Posterior cingulate gyrus (tissue), 11 donors: Measurements from ENCODE around the gene STX3.
"Not testable (repeated sequence)": the region's sequence is repeated elsewhere in the genome, so short reads cannot be mapped to it uniquely, and the experiment has no call there.

ENCODE experiments used
- DNase-seq, 10 donors: peaks; one replicate each; pipeline versions ENCODE4 v3.0.0 to v3.0.0-alpha.2; 2020 to 2021; ENCODE audit warnings: mixed read lengths in 3 of 10
- intact Hi-C: fragments of 100-400 bp; cut with DNase I; formaldehyde crosslinking; loops from one replicate; pipeline ENCODE4 v1.15.1; 2023

The STX3 gene

DNA sequence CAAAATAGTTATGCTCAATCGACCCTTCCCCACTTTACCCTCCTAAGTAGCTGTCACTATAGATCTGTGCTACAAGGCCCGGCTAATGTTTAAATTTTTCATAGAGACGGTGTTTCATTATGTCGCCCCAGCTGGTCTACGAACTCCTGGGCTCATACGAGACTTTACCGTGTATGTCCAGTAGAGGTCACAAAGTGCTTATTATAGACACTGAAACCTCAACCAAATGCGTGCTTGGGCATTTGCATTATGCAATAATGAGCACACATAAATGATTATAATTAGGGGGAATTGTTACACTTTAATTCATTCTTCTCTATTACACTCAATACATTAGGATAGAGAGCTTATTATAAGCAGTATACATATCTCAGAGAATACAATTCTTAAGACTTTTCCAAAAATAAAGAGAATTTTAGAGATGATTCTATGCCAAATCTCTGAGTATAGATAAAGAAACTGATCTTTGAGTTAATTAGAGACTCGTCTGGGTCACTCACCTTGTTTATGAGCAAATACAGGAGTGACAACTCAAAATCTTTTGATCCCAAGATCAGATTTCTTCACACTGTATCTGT lies 67.9 kb downstream of the STX3 start:
- no peak for DNase-seq
- intact Hi-C loops = loop anchor here (1.0 to 5.0 kb wide), 2 partner anchors 307 to 429 kb away; no protein-coding TSS in a partner anchor

- no peak for DNase-seq
- intact Hi-C loops = no loop called here
Observed at GRCh38 chr11:59829358-59829757, 74.2 kb downstream of the STX3 start.

- DNase-seq = no peak
- intact Hi-C loops = no loop called here
Observed at GRCh38 chr11:59833602-59834001, 78.4 kb downstream of the STX3 start.

GRCh38 chr11:59839615-59840014 lies 84.4 kb downstream of the STX3 start:
- DNase-seq = no peak
- intact Hi-C loops = no loop called here

DNA sequence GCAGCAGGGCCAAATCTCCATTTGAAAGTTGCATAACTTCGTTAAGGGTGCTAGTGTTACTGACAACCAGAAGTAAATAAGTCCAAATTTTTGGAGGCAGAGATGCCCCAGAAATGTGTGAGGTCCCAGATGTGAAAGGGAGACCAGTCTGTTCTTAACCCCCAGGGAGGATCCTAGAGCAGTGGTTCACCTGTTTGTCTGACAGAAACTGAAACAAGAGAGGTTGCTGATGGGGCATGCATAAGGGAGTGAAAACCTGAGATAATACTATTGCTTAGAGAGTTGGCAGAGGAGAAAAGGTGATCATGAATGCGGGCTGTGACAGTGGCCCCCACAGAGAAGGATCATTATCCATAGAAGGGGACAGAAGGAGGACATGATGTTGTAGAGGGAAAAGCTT lies 86.3 kb downstream of the STX3 start:
- intact Hi-C loops = no loop called here
- DNase-seq = no peak

GRCh38 chr11:59842316-59842715 lies 87.1 kb downstream of the STX3 start:
- DNase-seq = no peak
- intact Hi-C loops = no loop called here

DNA sequence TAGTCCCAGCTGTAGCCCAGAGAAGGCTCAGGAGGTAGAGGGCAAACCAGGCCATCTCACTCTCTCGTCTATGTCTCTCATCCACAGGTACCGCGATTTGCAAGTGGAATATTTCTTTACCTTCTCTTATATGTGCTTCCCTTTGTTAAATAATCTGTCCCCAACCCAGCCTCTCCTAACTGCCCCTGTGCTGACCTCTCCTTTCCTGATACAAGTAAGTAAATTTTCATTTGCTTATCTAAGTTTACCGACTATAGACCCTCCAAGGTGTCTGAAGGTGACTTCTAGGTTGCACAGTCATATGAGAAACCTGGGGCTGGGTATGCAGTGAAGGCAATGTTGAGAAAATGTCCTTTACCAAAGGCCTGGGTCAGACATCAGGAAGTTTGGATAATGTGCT lies 90.2 kb downstream of the STX3 start, which contains the start of gene CBLIF:
CBLIF (minus strand) TSS at position 101 of the 400 bp plus-strand sequence; CDS start at position 55, 46 bp downstream.
- intact Hi-C loops = no loop called here

GRCh38 chr11:59846556-59846955 lies 91.4 kb downstream of the STX3 start:
- intact Hi-C loops = no loop called here
- no peak for DNase-seq

More for the DNA sequence above, 90.2 kb downstream of the STX3 start, which contains the start of gene CBLIF:
- no peak for DNase-seq

DNA sequence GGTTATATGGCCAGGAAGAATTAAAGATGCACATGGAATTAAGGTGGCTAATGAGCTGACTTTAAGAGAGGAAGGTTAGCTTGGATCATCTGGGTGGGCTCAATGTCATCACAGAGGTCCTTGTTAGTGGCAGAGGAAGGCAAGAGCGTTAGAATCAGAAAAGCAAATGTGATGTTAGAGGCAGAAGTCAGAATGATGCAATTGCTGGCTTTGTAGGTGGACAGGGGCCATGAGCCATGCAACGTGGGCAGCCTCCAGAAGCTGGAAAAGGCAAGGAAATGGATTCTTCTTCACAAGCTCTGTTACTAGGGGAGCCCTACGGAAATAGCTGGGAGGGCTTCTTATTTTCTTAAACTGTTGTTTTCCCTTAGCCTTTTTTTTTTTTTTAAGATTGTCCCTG lies 92.5 kb downstream of the STX3 start:
- no peak for DNase-seq
- intact Hi-C loops = no loop called here

DNA sequence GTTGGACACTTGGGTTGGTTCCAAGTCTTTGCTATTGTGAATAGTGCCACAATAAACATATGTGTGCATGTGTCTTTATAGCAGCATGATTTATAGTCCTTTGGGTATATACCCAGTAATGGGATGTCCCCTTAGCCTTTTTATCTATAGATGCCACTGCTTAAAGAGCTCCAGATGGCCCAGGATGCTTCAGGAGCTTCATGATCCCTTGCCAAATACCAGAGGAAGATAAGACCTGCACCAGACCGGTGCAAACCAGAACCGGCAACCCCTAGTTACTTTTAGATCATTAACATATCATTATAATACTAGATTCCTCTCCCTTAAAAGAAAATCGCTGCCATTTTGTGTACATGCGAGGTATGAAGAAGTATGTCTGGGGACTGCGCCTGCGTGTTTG lies 93.3 kb downstream of the STX3 start:
- intact Hi-C loops = not testable (repeated sequence)

DNA sequence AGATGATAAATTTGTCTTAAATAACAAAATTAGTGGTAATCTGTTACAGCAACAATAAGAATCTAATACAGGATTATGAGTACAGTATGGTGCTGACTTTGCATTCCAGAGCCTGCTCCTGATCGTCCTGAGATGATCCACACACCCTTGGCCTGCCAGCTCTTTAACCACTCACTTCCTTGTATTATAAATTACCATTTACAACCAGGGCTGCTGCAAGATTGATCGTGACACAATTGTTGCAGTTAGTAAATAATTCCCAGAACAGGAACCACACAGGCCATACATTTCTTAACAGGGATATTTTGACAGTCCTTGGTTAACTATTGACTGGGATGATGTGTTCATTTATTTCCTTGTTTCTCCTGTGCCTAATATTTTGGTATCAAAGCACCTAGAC lies 94.0 kb downstream of the STX3 start:
- intact Hi-C loops = no loop called here
- no peak for DNase-seq

More for the DNA sequence above, 93.3 kb downstream of the STX3 start:
- DNase-seq = not testable (repeated sequence)

GRCh38 chr11:59849551-59849950 lies 94.4 kb downstream of the STX3 start:
- DNase-seq, intact Hi-C loops: not testable (repeated sequence)

- DNase-seq, intact Hi-C loops: not testable (repeated sequence)
Observed at GRCh38 chr11:59851416-59851815, 96.2 kb downstream of the STX3 start.

- DNase-seq = no peak
- intact Hi-C loops = no loop called here
Observed at GRCh38 chr11:59854871-59855270, 99.7 kb downstream of the STX3 start.
